Activated naive CD8-positive, alpha-beta T cell (primary cell): Measurements from ENCODE around the gene OGFR.
A peak's percentile ranks its signal among the peaks of the same experiment; 100 is the strongest.

Source experiments
- H3K27ac Mint-ChIP-seq: one replicate; pipeline ENCODE4 v1.8.0; 2021; ENCODE audit warnings: mixed read lengths
- H3K27me3 Mint-ChIP-seq: one replicate; pipeline ENCODE4 v1.8.0; 2021; ENCODE audit warnings: mixed read lengths
- H3K36me3 Mint-ChIP-seq: one replicate; pipeline ENCODE4 v1.8.0; 2021; ENCODE audit warnings: mixed read lengths
- H3K4me1 Mint-ChIP-seq: one replicate; pipeline ENCODE4 v1.8.0; 2021; ENCODE audit warnings: low read depth, mixed read lengths
- H3K4me3 Mint-ChIP-seq: one replicate; pipeline ENCODE4 v1.8.0; 2021; ENCODE audit warnings: mild to moderate bottlenecking, mixed read lengths
- H3K9me3 Mint-ChIP-seq: one replicate; pipeline ENCODE4 v1.8.0; 2021; ENCODE audit warnings: low read depth, mixed read lengths

Gene OGFR

GRCh38 chr20:62804627-62805154 lies at the start of gene OGFR:
Gene OGFR (plus strand): TSS chr20:62804835. CDS start chr20:62804860, 25 bp downstream.
- Mint-ChIP-seq H3K27me3 (no peaks in the 10 kb centered on the region), H3K4me1 (peaks cover 23% of the 10 kb centered on the region), H3K9me3 (no peaks in the 10 kb centered on the region), H3K36me3 (no peaks in the 10 kb centered on the region), H3K4me3 (peak within 1 kb of the TSS; percentile 93), H3K27ac (peak within 1 kb of the TSS; percentile 95)

GRCh38 chr20:62754991-62755356 lies 49.7 kb upstream of the OGFR start:
- Mint-ChIP-seq H3K27me3 (peaks cover 5% of the 10 kb centered on the region), H3K27ac (no peak overlapping the region), H3K4me3 (no peak overlapping the region), H3K4me1 (peaks cover 1% of the 10 kb centered on the region), H3K9me3 (no peaks in the 10 kb centered on the region), H3K36me3 (no peaks in the 10 kb centered on the region)

GRCh38 chr20:62755817-62756724 lies 48.6 kb upstream of the OGFR start:
- H3K9me3 Mint-ChIP-seq: no peaks in the 10 kb centered on the region
- H3K27me3 Mint-ChIP-seq: peaks cover 3% of the 10 kb centered on the region
- H3K27ac Mint-ChIP-seq: no peak overlapping the region
- H3K4me1 Mint-ChIP-seq: peaks cover 1% of the 10 kb centered on the region
- no peak overlapping the region for H3K4me3 Mint-ChIP-seq
- no peaks in the 10 kb centered on the region for H3K36me3 Mint-ChIP-seq

DNA sequence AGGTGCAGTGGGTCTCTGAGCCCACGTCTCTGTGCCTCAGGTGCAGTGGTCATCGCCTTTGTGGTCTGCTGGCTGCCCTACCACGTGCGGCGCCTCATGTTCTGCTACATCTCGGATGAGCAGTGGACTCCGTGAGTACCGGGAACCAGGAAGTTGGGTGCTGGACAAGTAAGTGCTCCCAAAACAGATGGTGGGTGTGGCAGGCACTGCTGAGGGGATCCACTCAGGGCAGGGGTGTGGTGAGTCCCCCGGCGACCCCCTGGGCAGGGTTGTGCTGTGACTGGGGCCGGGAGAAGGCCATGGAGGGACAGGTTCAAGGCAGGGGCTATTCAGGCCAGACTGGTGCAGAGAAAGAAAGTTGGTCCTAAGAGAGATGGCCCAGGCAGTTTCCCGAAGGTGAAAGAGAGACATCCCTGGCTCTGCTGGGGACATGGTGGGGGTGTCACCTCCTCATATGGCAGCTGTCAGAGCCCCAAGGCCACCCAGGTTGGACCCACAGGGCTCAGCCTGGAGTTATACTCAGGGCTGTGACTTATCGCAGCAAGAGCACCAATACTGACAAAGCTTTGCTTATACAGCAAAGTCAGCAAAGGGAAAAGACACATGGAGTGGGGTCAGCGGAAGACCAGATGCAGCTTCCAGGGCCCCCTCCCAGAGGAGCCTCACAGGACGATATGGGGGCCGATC lies 46.3 kb upstream of the OGFR start:
- Mint-ChIP-seq H3K27me3 (no peaks in the 10 kb centered on the region), H3K27ac (no peak overlapping the region), H3K4me1 (no peaks in the 10 kb centered on the region), H3K9me3 (no peaks in the 10 kb centered on the region), H3K36me3 (no peaks in the 10 kb centered on the region), H3K4me3 (no peak overlapping the region)

GRCh38 chr20:62759981-62760431 lies 44.6 kb upstream of the OGFR start:
- H3K27ac Mint-ChIP-seq: no peak overlapping the region
- no peak overlapping the region for H3K4me3 Mint-ChIP-seq
- H3K36me3 Mint-ChIP-seq: no peaks in the 10 kb centered on the region
- H3K9me3 Mint-ChIP-seq: no peaks in the 10 kb centered on the region
- no peaks in the 10 kb centered on the region for H3K27me3 Mint-ChIP-seq
- H3K4me1 Mint-ChIP-seq: no peaks in the 10 kb centered on the region

DNA sequence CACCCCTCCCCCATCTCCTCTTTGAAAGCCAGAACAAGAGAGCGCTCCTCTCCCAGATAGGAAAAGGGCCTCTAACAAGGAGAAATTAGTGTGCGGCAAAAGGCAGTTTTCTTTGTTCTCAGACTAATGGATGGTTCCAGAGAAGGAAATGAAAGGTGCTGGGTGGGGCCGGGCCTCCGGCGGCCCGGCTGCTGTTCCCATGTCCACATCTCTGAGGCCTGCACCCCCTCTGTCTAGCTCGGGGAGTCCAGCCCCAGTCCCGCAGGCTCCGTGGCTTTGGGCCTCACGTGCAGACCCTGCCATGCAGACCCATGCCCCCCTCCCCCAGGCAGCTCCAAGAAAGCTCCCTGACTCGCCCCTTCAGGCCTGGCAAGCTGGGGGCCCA lies 44.2 kb upstream of the OGFR start:
- H3K4me3 Mint-ChIP-seq: no peak overlapping the region
- H3K4me1 Mint-ChIP-seq: no peaks in the 10 kb centered on the region
- H3K36me3 Mint-ChIP-seq: no peaks in the 10 kb centered on the region
- H3K27ac Mint-ChIP-seq: no peak overlapping the region
- no peaks in the 10 kb centered on the region for H3K9me3 Mint-ChIP-seq
- no peaks in the 10 kb centered on the region for H3K27me3 Mint-ChIP-seq

- no peak overlapping the region for H3K27ac Mint-ChIP-seq
- H3K27me3 Mint-ChIP-seq: no peaks in the 10 kb centered on the region
- no peaks in the 10 kb centered on the region for H3K9me3 Mint-ChIP-seq
- no peak overlapping the region for H3K4me3 Mint-ChIP-seq
- H3K36me3 Mint-ChIP-seq: no peaks in the 10 kb centered on the region
- H3K4me1 Mint-ChIP-seq: no peaks in the 10 kb centered on the region
Measured at GRCh38 chr20:62760856-62761758, 43.5 kb upstream of the OGFR start.

- no peak overlapping the region for H3K4me3 Mint-ChIP-seq
- H3K27me3 Mint-ChIP-seq: no peaks in the 10 kb centered on the region
- no peaks in the 10 kb centered on the region for H3K9me3 Mint-ChIP-seq
- H3K27ac Mint-ChIP-seq: no peak overlapping the region
- no peaks in the 10 kb centered on the region for H3K4me1 Mint-ChIP-seq
- no peaks in the 10 kb centered on the region for H3K36me3 Mint-ChIP-seq
Measured at GRCh38 chr20:62761759-62762131, 42.9 kb upstream of the OGFR start.

GRCh38 chr20:62762376-62762775 lies 42.3 kb upstream of the OGFR start:
- H3K36me3 Mint-ChIP-seq: no peaks in the 10 kb centered on the region

DNA sequence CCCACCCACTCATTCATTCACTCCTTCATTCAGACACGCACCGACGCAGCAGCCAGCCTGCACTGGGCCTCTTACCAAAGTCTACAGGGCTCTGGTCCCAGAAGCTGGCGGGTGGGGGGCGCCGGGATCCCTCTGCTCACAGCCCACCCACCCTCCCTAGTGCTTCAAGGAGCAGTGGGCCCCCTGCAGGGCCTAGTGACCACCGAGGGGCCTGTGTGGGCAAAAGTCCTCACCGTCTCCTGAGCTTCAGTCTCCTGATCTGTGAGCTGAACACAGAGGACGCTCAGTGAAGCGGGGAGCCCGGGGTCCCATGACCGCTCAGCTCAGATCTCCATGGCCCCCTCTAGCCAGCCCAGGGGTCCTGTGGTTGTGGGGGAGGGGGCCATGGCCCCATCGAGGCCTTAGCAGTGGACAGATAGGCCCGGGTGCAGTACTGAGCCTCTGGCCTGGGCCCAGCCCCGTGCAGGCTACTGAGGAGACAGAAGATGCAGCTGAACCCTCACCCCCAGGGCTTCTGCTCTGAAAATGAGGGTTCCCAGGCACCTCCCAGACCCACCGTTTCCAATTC lies 41.8 kb upstream of the OGFR start:
- no peaks in the 10 kb centered on the region for H3K36me3 Mint-ChIP-seq
- no peak overlapping the region for H3K27ac Mint-ChIP-seq
- H3K27me3 Mint-ChIP-seq: no peaks in the 10 kb centered on the region
- H3K4me3 Mint-ChIP-seq: no peak overlapping the region
- H3K4me1 Mint-ChIP-seq: peaks cover 5% of the 10 kb centered on the region
- H3K9me3 Mint-ChIP-seq: no peaks in the 10 kb centered on the region

More at GRCh38 chr20:62762376-62762775, 42.3 kb upstream of the OGFR start:
- no peaks in the 10 kb centered on the region for H3K27me3 Mint-ChIP-seq
- H3K9me3 Mint-ChIP-seq: no peaks in the 10 kb centered on the region
- H3K27ac Mint-ChIP-seq: no peak overlapping the region
- no peak overlapping the region for H3K4me3 Mint-ChIP-seq
- peaks cover 3% of the 10 kb centered on the region for H3K4me1 Mint-ChIP-seq

DNA sequence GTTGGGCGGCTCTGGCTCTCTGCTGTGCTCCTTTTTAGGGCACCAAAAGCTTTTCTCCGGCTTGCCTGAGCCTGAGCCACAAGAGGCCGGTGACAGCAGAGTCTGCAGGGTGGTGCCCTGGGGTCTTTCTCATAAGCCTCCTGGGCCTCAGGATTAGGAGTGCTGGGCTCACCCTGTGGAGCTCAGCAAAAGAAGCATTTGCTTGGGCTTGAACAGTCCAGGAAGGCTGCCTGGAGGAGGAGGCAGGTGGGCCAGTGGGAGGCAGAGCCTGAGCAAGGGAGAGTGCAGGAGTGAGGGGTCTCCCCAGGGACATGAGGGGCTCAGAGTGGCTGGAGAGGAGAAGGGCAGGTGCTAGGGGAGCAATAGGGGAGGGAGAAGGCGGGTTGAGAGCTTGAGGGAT lies 41.2 kb upstream of the OGFR start:
- Mint-ChIP-seq H3K9me3 (no peaks in the 10 kb centered on the region), H3K4me1 (peaks cover 9% of the 10 kb centered on the region), H3K36me3 (no peaks in the 10 kb centered on the region), H3K27ac (no peak overlapping the region), H3K27me3 (no peaks in the 10 kb centered on the region), H3K4me3 (no peak overlapping the region)

- peaks cover 16% of the 10 kb centered on the region for H3K4me1 Mint-ChIP-seq
- H3K36me3 Mint-ChIP-seq: no peaks in the 10 kb centered on the region
- H3K27ac Mint-ChIP-seq: no peak overlapping the region
- no peaks in the 10 kb centered on the region for H3K9me3 Mint-ChIP-seq
- H3K27me3 Mint-ChIP-seq: no peaks in the 10 kb centered on the region
- H3K4me3 Mint-ChIP-seq: no peak overlapping the region
Measured at GRCh38 chr20:62764156-62764935, 40.3 kb upstream of the OGFR start.

DNA sequence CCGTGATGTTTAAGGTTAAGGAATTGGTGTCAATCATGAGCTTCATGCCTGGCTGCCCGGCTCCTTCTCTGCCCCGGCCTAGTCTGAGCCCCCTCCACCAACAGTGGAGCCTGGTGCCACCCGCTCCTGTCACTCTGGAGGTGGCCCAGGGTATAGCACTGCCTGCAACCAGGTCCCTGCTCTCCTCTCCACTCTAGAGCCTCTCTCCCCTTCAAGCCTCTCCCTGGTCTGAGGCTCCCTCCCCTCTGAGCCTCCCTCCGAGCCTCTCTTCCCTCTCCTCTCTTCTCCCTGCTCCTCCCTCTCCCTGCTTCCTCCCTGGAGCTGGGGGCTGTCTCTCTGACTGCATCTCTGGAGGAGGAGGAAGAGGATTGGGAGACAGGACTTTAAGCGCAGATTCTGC lies 39.6 kb upstream of the OGFR start:
- H3K9me3 Mint-ChIP-seq: no peaks in the 10 kb centered on the region
- no peaks in the 10 kb centered on the region for H3K27me3 Mint-ChIP-seq
- no peak overlapping the region for H3K4me3 Mint-ChIP-seq
- peaks cover 18% of the 10 kb centered on the region for H3K4me1 Mint-ChIP-seq
- H3K36me3 Mint-ChIP-seq: no peaks in the 10 kb centered on the region
- H3K27ac Mint-ChIP-seq: no peak overlapping the region
